Osteocyte (in vitro differentiated cells): ENCODE results near the gene NTF4. TPM values are rescaled to one million over a fixed set of nuclear protein-coding genes. Genes with fewer than 3 reads are reported as not detected.

Source experiments
- DNase-seq: peaks from one replicate; pipeline ENCODE4 v3.0.0; 2021; ENCODE audit warnings: mixed read lengths; ENCODE audit not compliant: unreplicated experiment; ENCODE audit errors: extremely low spot score
- H3K27ac Mint-ChIP-seq: one replicate; pipeline ENCODE4 v1.8.0; 2021; ENCODE audit warnings: mild to moderate bottlenecking, mixed read lengths; ENCODE audit not compliant: unreplicated experiment
- H3K27me3 Mint-ChIP-seq: one replicate; pipeline ENCODE4 v1.8.0; 2021; ENCODE audit warnings: mixed read lengths; ENCODE audit not compliant: unreplicated experiment
- H3K36me3 Mint-ChIP-seq: one replicate; pipeline ENCODE4 v1.8.0; 2021; ENCODE audit warnings: mixed read lengths; ENCODE audit not compliant: unreplicated experiment
- H3K4me1 Mint-ChIP-seq: one replicate; pipeline ENCODE4 v1.8.0; 2021; ENCODE audit warnings: mixed read lengths; ENCODE audit not compliant: unreplicated experiment
- H3K4me3 Mint-ChIP-seq: one replicate; pipeline ENCODE4 v1.8.0; 2021; ENCODE audit warnings: mild to moderate bottlenecking, moderate library complexity, mixed read lengths; ENCODE audit not compliant: unreplicated experiment
- H3K9me3 Mint-ChIP-seq: one replicate; pipeline ENCODE4 v1.8.0; 2021; ENCODE audit warnings: mixed read lengths; ENCODE audit not compliant: unreplicated experiment
- total RNA-seq: library from RNA; stranded (reverse); gene quantifications from 2 replicates; pipeline ENCODE4 v1.2.1, GENCODE V29; 2021
- TF ChIP-seq, protein P1 (sequence below): fragments of 200-600 bp; sonication (generic); IDR thresholded peaks from 2 replicates; pipeline ENCODE4 v1.5.0; 2021; ENCODE audit warnings: antibody characterized with exemption, mild to moderate bottlenecking, moderate library complexity

The NTF4 gene
- total RNA-seq, 1 donor from 2014 or later = not detected

DNA sequence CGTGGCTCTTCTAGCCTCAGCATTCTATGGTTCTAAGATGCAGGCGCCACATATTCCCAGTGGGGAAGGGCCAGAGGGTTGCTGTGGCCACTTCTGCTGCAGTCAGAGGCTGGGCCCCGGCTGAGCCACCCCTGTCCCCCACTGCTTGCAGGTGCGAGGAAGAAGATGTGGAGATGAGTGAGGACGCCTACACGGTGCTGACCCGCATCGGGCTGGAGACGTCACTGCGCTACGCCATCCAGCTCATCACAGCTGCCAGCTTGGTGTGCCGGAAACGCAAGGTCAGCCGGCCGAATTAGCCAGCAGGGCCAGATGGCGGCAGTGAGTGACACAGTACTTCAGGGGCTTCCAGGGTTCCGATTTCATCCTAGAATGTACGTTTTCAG, 49.8 kb downstream of the NTF4 start:
- no peak for DNase-seq
- Mint-ChIP-seq H3K4me3 (no peak overlapping the region), H3K4me1 (peaks cover 10% of the 10 kb centered on the region), H3K27ac (no peak overlapping the region), H3K27me3 (peaks cover 4% of the 10 kb centered on the region), H3K36me3 (peaks cover 18% of the 10 kb centered on the region), H3K9me3 (no peaks in the 10 kb centered on the region)
- TF ChIP-seq, protein P1, sequence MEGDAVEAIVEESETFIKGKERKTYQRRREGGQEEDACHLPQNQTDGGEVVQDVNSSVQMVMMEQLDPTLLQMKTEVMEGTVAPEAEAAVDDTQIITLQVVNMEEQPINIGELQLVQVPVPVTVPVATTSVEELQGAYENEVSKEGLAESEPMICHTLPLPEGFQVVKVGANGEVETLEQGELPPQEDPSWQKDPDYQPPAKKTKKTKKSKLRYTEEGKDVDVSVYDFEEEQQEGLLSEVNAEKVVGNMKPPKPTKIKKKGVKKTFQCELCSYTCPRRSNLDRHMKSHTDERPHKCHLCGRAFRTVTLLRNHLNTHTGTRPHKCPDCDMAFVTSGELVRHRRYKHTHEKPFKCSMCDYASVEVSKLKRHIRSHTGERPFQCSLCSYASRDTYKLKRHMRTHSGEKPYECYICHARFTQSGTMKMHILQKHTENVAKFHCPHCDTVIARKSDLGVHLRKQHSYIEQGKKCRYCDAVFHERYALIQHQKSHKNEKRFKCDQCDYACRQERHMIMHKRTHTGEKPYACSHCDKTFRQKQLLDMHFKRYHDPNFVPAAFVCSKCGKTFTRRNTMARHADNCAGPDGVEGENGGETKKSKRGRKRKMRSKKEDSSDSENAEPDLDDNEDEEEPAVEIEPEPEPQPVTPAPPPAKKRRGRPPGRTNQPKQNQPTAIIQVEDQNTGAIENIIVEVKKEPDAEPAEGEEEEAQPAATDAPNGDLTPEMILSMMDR = no peak

DNA sequence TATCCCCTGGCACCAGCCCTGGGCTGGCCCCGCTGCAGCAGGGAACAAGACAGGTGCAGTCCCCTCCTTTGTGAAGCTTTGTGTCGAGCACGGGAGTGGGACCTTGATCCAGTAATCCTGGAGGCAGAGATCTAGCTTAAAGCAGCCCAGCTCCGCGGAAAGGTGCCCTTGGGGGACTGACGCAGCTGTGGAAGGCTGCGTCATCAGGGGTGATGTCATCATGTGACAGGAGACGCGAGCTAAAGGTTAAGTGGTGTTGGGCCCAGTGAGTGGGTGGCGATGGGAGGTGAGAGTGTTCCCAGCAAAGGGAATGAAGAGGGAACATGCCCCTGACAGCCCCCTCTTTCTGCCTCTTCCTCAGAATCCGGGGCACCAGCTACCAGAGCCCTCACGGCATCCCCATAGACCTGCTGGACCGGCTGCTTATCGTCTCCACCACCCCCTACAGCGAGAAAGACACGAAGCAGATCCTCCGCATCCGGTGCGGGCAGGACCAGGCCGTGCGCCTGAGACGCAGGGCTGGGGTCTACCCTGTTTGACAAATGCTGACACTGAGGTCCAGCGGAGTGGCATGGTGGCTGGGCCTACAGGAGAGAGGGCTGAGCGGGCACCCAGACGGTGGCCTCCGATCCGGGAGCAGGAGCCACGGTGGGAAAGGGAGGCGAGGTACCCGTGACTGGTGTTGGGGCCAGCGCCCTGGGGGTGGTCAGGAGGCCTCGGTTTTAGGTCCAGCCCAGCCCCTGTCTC, 50.3 kb downstream of the NTF4 start:
- Mint-ChIP-seq H3K4me1 (peaks cover 9% of the 10 kb centered on the region), H3K4me3 (no peak overlapping the region), H3K27me3 (peaks cover 4% of the 10 kb centered on the region), H3K36me3 (peaks cover 18% of the 10 kb centered on the region), H3K27ac (no peak overlapping the region), H3K9me3 (no peaks in the 10 kb centered on the region)
- TF ChIP-seq, protein P1 = no peak
- no peak for DNase-seq

DNA sequence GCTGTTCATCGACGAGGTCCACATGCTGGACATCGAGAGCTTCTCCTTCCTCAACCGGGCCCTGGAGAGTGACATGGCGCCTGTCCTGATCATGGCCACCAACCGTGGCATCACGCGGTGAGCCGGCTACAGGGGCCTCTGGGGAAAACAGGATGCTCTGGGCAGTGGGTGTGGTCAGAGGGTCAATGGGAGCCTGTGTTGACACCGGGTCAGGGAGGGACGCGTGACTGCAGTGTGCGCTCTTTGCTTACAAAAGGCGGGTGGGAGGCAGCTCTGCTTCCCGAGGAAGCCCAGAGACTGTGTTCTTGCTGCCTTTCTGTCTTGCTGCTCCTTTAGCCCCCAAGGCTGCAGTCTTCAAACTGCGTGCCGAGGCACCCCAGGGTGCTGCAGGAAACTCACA, 53.4 kb downstream of the NTF4 start:
- peaks cover 19% of the 10 kb centered on the region for H3K36me3 Mint-ChIP-seq
- H3K4me1 Mint-ChIP-seq = no peaks in the 10 kb centered on the region
- H3K4me3 Mint-ChIP-seq = no peak overlapping the region

More for the DNA sequence above, 53.4 kb downstream of the NTF4 start:
- Mint-ChIP-seq H3K27me3 (no peaks in the 10 kb centered on the region), H3K9me3 (no peaks in the 10 kb centered on the region), H3K27ac (no peak overlapping the region)
- TF ChIP-seq, protein P1 = no peak
- DNase-seq = no peak

Other genes starting within 250 kb of the NTF4 start
- 23.9 and 29.1 TPM in 2 replicates for gene HSD17B14, start 228.3 kb downstream of the NTF4 start, total RNA-seq
- gene PLEKHA4, start 196.2 kb downstream of the NTF4 start, total RNA-seq = 31.0 and 40.0 TPM in 2 replicates
- gene PPP1R15A, start 192.4 kb downstream of the NTF4 start, total RNA-seq = 96.5 and 118 TPM in 2 replicates
- gene TULP2, start 166.1 kb downstream of the NTF4 start, total RNA-seq = not detected in 2 replicates
- gene NUCB1, start 164.5 kb downstream of the NTF4 start, total RNA-seq = 260 and 264 TPM in 2 replicates
- 0.67 TPM in 1 of 2 replicates, not detected in the other for gene DHDH, start 131.1 kb downstream of the NTF4 start, total RNA-seq
- 154 and 172 TPM in 2 replicates for gene BAX, start 109.9 kb downstream of the NTF4 start, total RNA-seq
- 2,724 and 2,792 TPM in 2 replicates for gene FTL, start 99.5 kb downstream of the NTF4 start, total RNA-seq
- 37.6 and 42.2 TPM in 2 replicates for gene GYS1, start 71.5 kb downstream of the NTF4 start, total RNA-seq
- 61.2 and 64.2 TPM in 2 replicates for gene RUVBL2, start 70.9 kb downstream of the NTF4 start, total RNA-seq
- gene LHB, start 47.7 kb downstream of the NTF4 start, total RNA-seq = not detected in 2 replicates
- not detected in 2 replicates for gene CGB3, start 40.5 kb downstream of the NTF4 start, total RNA-seq
- not detected in 2 replicates for gene CGB2, start 32.9 kb downstream of the NTF4 start, total RNA-seq
- not detected in 2 replicates for gene CGB1, start 27.9 kb downstream of the NTF4 start, total RNA-seq
- gene CGB5, start 21.0 kb downstream of the NTF4 start, total RNA-seq = not detected in 2 replicates
- not detected in 2 replicates for gene CGB8, start 15.7 kb downstream of the NTF4 start, total RNA-seq
- 0.16 TPM in 1 of 2 replicates, not detected in the other for gene CGB7, start 7.1 kb downstream of the NTF4 start, total RNA-seq
- not detected in 2 replicates for gene KCNA7, start 7.9 kb upstream of the NTF4 start, total RNA-seq
- 277 and 286 TPM in 2 replicates for gene SNRNP70, start 20.6 kb upstream of the NTF4 start, total RNA-seq
- 7.9 and 9.9 TPM in 2 replicates for gene LIN7B, start 49.6 kb upstream of the NTF4 start, total RNA-seq
- gene C19orf73, start 54.3 kb upstream of the NTF4 start, total RNA-seq = 1.8 and 3.4 TPM in 2 replicates
- 6.6 and 9.5 TPM in 2 replicates for gene PPFIA3, start 54.7 kb upstream of the NTF4 start, total RNA-seq
- not detected in 2 replicates for gene HRC, start 90.6 kb upstream of the NTF4 start, total RNA-seq
- gene TRPM4, start 93.0 kb upstream of the NTF4 start, total RNA-seq = 28.5 and 28.7 TPM in 2 replicates